ENCODE measurements around the gene LTA. TPM values are rescaled to one million over a fixed set of nuclear protein-coding genes. Genes with fewer than 3 reads are reported as not detected.

Gene LTA
- total RNA-seq, 1 experiment from 2014 or later, result 1.1 TPM

- intact Hi-C loops (cut with micrococcal nuclease), result no loop called here
- Histone ChIP-seq H3K4me3 (replicated peaks in 1 of 2; ENCODE audit: low read depth in 1 of 2, low read length in 2 of 2) (0 out of 4 replicates have a peak overlapping the region, but pooled peaks of 1 of the 2 experiments have one; percentile 24), H3K9me3 (ENCODE audit: control insufficient read depth in 1 of 2, insufficient read depth in 1 of 2, low read depth in 1 of 2, low read length in 2 of 2) (no peaks in the 10 kb centered on the region), H3K9me2 (ENCODE audit: insufficient read depth) (no peaks in the 10 kb centered on the region), H4K20me1 (ENCODE audit: insufficient read depth) (no peaks in the 10 kb centered on the region), H3K4me2 (ENCODE audit: low read length) (peak overlapping the region; percentile 72), H3K4me1 (ENCODE audit: control insufficient read depth in 1 of 2, insufficient read depth in 2 of 2, low read length in 2 of 2) (peaks cover 5 to 24% of the 10 kb centered on the region in 2 experiments; a peak in 3 of 4 replicates), H2AFZ (ENCODE audit: low read depth, low read length, poor library complexity, severe bottlenecking) (no peak overlapping the region), H3K27me3 (ENCODE audit: insufficient read depth, low read length) (no peaks in the 10 kb centered on the region), H3K36me3 (ENCODE audit: control insufficient read depth in 1 of 2, insufficient read depth in 2 of 2, low read length in 2 of 2) (peaks cover 16 to 20% of the 10 kb centered on the region in 2 experiments), H3K79me2 (ENCODE audit: insufficient read depth, low read length) (peaks cover 6% of the 10 kb centered on the region; the same call in 1 of the 2 replicates), H3K27ac (ENCODE audit: low read depth, low read length) (no peak overlapping the region), H3K9ac (ENCODE audit: low read length) (peak overlapping the region; percentile 31)
- TF ChIP-seq EGR1 (IDR thresholded peaks at IDR 0.05; ENCODE audit: low read depth) (no peak), ZBTB33 (IDR thresholded peaks at IDR 0.05; ENCODE audit: extremely low read depth, insufficient replicate concordance, low read length) (no peak), SP1 (IDR thresholded peaks at IDR 0.05; ENCODE audit: low read depth) (no peak), POLR2A (IDR thresholded peaks at IDR 0.05; ENCODE audit: borderline replicate concordance, extremely low read depth, insufficient read depth, insufficient read length) (no peak), ELF1 (IDR thresholded peaks at IDR 0.05; ENCODE audit: borderline replicate concordance, low read depth) (no peak), SRF (IDR thresholded peaks at IDR 0.05; ENCODE audit: low read depth) (no peak), RAD21 (IDR thresholded peaks at IDR 0.05; ENCODE audit: low read depth) (no peak), CEBPB (IDR thresholded peaks at IDR 0.05; ENCODE audit: low read depth) (no peak), SIN3A (IDR thresholded peaks at IDR 0.05; ENCODE audit: low read depth) (no peak), FOSL1 (IDR thresholded peaks at IDR 0.05; ENCODE audit: low read depth) (no peak), ATF3 (IDR thresholded peaks at IDR 0.05) (no peak), CBX3 (IDR thresholded peaks at IDR 0.05; ENCODE audit: low read depth) (no peak), CTCF (IDR thresholded peaks at IDR 0.05 in 2 of 3, conservative IDR thresholded peaks at IDR 0.05 in 1 of 3; ENCODE audit: borderline replicate concordance in 1 of 3, insufficient read depth in 1 of 3, low read depth in 2 of 3, low read length in 2 of 3) (no peak), ZNF274 (IDR thresholded peaks at IDR 0.05; ENCODE audit: low read depth, low read length) (no peak), TCF7L2 (IDR thresholded peaks at IDR 0.05; ENCODE audit: borderline replicate concordance, extremely low read depth, insufficient read depth, insufficient read length) (no peak)
- DNase-seq (ENCODE audit: low read depth, low spot score) (no peak), ATAC-seq (peak; percentile 28; the same call in 1 of the 2 replicates)
- no TSS peak for BruUV-seq (replicated peaks)
- ChIA-PET RAD21 (ENCODE audit: low non-redundant PET in 1 of 2, low total read pairs in 2 of 2, uncharacterized antibody in 2 of 2, unreplicated experiment in 2 of 2) (no interaction called here), CTCF (no interaction called here), POLR2A (no interaction called here)
Observed at GRCh38 chr6:31560697-31561058, 11.4 kb upstream of the LTA start.
